ENCODE measurements around the gene RRP7A.
A peak's percentile ranks its signal among the peaks of the same experiment; 100 is the strongest.
"Not testable (repeated sequence)": the region's sequence is repeated elsewhere in the genome, so short reads cannot be mapped to it uniquely, and the experiment has no call there.

RRP7A gene

DNA sequence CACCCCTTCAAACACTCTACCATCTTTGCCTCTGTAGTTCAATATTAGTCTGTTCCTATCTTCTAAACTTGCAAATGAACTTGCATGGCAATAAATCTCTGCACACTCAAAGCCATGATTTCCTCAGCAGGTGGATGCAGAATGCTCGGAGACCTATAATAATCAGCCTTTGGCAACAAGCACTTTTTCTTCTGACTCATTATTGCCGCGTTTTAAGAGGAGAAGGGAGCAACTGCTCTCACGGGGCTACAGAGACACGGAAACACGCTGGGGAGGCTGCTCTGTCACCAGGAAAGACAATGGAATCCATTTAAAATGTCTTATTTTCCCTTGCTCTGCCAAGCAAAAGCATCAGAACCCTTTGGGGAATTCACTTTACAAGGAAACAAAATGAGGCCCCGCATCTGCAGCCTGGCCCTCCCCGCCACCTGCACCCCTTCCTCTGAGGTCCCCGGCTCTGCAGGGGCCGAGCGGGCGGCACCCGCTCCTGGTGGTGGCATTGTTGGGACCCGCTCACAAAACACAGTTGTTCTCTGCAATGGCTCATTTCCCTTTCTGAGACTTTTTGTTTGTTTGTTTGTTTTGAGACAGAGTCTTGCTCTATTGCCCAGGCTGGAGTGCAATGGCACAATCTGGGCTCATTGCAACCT is 15.6 kb upstream of the RRP7A start:
- FAIRE-seq, result not testable (repeated sequence)

DNA sequence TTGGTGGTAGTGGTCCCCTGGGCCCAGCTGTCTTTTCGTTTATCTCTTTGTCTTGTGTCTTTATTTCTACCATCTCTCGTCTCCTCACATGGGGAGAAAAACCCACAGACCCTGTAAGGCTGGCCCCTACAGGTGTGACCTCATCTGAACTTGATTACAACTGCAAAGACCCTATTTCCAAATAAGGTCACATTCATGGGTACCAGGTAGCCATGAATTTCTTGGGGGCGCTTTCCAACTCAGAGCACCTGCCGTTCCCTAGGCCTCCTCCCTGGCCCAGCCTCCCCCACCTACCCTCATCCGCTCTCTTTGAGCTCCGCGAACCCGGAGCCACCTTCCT is 14.0 kb upstream of the RRP7A start:
- FAIRE-seq, result no peak

DNA sequence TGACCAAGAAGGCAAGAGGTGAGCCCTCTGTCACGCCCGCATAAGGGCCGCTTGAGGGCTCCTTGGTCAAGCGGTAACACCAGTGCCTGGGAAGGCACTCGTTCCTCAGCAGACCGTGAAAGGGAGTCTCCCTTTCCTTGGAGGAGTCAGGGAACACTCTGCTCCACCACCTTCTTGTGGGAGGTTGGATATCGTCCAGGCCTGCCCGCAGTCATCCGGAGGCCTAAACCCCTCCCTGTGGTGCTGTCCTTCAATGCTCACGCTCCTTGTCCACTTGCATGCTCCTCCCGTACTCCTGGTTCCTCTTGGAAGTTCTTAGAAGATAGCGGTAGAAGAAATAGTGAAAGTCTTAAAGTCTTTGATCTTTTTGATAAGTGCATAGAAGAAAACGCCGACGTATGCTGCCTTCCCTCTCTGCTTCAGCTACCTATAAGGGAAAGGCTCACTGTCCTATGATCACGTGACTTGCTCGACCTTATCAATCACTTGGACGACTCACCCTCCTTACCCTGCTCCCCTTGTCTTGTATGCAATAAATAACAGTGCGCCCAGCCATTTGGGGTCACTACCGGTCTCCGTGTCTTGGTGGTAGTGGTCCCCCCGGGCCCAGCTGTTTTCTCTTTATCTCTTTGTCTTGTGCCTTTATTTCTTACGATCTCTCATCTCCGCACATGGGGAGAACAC is 11.9 kb upstream of the RRP7A start:
- not testable (repeated sequence) for FAIRE-seq

DNA sequence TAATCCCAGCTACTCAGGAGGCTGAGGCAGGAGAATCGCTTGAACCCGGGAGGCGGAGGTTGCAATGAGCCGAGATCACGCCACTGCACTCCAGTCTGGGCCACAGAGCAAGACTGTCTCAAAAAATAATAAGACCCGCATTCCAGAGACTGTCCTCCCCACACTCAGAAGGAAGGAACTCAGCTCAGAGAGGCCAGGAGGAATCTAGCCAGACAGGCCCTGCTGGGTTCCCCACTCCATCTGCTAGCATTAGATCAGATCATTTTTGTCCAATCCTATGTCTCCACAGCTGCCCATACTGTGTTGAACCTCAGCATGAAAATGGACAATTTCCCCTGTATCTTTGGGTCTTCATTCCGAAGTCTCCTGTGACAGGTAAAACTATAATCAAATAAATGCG is 9.8 kb upstream of the RRP7A start:
- FAIRE-seq, result not testable (repeated sequence)

DNA sequence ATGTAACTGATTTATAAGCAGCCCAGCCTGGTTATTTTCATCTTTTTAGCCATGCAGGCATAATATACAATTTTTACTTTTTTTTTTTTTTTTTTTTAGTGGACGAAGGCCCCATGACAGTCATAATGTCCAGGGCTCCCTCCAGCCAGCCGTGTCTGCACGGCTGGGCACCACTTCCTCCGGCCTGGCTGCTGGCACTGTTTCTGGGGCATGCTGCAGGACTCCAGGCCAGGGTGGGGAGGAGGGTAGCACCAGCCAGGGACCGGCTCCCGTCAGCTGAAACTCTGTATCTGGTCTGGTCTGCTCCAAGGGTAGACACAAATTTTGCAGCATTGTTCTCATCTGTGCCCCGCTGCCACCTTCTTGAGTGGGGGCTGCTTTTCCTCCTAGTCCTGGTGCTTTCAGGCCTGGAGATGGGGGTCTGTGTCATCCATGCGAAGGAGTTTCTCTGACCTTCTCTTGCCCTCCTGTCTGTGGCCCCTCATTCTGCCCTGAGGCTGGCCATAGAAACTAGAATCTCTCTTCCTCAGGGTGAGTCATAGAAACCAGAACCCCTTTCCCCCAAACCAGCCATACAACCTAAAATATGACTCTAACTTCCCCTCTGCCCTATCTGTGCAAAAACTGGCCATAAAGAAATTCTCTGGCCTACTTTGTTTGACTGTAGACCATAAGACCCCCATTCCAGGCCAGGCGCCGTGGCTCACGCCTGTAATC is 9.2 kb upstream of the RRP7A start:
- no peak for FAIRE-seq

DNA sequence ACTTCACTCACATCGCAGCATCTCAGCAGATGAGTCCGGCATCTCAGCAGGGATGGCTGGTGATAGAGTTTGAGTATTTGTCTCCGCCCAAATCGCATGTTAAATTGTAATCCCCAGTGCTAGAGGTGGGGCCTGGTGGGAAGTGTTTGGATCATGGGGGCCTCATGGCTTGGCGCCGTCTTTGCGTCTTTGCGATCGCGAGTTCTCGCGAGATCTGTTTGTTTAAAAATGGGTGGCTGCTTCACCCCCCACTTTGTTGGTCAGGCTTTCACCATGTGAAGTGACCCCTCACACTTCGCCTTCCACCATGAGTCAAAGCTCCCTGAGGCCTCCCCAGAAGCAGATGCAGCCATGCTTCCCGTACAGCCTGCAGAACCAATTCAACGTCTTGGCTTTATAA is 3.0 kb upstream of the RRP7A start:
- no peak for FAIRE-seq

DNA sequence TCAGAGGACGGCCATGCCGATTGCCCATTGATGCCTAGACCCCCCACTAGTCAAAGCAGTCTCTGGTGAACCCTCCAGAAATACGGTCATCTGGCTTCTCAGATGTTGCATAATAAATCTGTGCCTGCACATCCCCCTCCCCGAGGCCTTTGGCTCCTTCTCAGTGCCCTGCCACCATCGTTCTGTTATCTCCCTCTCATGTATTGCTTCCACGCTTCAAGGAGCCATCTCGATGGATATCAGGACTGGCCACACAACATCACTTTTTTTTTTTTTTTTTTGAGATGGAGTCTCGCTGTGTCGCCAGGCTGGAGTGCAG is 1.6 kb upstream of the RRP7A start:
- no peak for FAIRE-seq

DNA sequence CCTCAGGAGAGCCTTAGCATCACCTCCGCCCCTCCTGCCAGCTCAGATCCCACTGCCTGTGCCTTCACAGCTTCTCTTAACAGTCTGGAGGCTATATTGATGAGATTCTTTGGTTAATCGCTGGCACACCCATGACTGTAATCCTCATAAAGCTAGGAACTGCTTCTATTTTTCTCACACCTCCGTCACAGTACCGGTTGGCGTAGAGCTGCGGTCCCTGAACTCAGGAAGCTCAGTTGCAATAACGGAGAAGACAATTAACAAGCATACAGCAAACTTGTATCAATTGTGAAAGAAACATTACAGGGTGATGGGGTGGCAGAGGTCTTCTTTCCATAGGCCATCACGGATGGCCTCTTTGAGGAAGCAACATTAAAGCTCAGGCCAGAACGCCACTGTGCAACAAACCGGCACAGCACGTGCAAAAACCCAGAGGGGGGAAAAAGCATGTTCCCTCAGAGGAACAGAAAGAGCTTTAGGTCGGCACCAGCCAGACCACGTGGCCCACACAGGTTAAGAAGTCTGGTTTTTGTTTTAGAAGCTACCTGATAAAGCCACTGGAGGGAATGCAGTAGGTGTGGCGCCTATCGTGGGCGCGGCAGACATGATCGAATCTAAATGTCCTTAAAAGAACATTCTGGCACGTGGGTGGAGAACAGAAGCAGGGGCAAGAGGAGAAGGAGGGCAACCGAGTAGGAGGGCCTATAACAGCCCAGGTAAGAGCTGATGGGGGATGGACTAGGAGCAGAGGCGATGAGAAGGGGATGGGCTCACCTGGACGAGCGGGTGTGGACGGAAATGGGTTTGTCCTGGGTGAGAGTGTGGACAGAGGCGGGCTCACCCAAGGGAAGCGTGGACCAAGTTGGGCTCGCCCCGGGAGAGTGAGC is 715 bp downstream of the RRP7A start:
- FAIRE-seq, result not testable (repeated sequence)

DNA sequence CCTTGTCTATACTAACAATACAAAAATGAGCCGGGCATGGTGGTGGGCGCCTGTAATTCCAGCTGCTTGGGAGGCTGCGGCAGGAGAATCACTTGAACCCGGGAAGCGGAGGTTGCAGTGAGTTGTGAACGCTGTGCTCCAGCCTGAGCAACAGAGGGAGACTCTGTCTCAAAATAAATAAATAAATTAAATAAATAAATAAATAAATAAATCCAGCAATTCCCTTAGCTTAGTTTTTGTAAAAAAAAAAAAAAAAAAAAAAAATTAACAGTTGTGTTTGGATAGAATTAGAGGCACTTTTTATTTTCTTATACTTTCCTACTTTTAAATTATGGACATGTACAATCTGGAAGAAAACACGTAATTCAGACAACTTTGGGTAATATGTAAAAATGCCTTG is 2.5 kb downstream of the RRP7A start:
- peak; percentile 26 for FAIRE-seq

DNA sequence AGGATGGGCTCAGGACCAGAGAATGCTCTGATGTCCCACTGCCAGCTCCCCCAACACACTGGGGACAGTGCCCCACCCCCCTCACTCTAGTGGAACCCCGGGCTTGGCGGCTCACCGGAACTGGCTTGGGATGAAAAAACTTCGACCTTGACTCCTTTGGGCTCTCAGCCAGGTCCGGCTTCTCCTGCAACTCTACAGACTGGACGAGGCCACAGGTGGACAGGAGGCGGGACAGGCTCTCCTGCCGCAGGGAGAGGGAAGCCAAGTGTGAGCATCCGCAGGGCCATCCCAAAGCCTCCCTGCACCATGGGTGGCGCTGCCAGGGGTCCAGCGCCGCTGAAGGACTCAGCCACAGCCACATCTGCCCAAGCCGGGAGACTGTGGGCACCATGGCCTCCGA is 3.7 kb downstream of the RRP7A start:
- no peak for FAIRE-seq

DNA sequence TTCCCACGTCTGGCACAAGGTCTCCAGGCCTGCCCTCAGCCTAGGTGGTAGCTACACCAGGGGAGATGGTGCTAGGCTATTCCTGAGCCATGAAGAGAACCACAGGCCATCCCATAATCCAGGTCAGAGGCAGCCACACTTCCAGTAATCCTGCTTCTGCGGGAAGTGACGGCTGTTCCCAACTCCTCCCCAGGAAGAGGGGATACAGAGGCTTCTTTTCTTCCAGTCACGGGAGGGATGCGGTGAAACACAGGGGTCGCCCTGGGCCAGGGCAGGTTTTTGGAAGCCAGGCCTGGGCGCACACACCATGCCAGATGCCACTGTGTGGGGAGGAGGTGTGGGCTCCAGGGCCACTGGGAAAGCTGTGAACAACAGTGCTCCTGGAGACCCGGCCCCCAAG is 4.3 kb downstream of the RRP7A start:
- FAIRE-seq, result not testable (repeated sequence)

DNA sequence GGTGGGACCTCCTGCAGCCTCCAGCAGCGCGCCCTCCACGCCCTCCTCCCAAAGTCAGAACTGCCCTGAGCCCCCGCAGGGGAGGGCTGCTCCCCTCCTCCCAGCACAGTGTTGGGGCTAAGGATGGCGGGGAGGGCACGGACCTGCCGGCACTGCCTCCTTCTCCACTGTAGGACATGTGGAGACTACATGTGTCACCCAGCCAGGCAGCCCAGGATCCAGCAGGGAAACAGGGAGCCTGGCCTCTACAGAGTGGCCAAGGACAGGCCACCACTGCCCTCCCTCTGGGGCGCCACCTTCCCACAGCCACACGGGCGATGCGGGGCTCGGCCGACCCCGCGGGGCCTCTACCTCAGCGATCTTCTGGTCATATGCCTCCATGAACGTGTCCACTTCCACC is 5.3 kb downstream of the RRP7A start:
- not testable (repeated sequence) for FAIRE-seq

DNA sequence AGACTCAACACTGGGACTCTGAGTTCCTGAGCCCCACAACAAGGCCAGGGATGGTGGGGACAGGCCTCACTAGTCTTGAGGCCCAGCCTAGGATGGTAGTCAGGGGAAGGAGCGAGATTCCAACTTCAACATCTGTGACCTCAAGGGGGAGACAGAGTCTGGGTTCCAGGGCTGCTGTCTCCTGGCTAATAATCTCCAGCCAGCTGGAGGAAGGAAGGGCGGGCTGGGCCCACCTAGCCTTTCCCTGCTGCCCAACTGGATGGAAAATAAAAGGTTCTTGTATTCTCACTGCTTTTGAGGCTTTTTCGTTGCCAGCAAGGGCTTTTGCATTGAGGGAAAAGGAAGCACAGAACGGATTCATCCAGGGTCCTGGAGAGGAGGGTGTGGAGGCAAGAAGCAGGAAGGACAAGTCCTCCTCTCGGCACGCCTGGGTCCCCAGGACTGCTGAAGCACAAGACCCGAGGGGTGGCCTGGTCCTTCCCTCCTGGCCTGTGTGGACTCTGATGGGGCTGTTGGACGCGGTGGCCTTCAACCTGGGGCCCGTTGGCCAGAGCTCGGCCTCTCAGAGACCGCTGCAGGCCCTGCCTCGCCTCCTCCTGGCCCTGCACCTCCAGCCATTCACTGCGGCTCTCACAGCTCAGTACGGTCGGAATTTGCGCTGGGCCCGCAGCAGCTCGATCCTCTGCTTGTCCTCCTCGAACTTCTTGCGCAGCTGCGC is 7.2 kb downstream of the RRP7A start:
- not testable (repeated sequence) for FAIRE-seq

DNA sequence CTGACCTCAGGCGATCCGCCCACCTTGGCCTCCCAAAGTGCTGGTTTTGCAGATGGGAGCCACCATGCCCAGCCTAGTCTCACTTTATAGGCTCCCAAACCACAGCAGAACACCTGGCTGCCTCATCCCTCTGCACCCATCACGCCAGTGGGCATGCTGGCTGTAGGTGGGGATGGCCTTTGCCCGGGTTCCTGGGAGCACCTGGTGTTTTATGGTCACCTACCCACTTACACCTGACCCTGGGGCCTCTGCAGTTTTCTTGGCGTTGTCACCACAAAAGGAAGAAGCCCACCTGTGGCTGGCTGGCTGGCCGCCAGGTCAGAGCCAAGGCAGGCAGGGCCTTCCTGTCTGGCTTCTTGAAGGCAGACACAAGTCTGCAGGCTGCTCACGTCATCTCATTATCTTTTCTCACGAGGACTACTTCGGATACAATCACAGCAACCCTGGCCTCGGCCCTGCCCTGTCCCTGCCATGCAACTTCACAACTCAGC is 8.2 kb downstream of the RRP7A start:
- FAIRE-seq, result no peak

DNA sequence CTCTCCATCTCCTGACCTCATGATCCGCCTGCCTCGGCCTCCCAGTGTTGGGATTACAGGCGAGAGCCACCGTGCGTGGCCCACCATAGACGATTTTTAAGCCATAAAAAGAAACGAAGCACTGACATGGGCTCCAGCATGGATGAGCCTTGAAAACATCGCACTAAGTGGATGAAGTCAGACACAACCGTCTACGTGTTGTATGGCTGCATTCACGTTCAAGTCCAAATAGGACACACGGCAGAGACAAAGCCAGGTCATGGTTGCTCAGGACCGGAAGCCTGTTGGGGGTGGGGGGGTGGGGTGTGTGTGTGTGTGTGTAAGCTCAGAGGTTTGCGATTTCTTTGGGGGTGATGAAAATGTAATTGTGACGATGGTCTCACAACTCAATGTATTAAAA is 10.0 kb downstream of the RRP7A start:
- no peak for FAIRE-seq

DNA sequence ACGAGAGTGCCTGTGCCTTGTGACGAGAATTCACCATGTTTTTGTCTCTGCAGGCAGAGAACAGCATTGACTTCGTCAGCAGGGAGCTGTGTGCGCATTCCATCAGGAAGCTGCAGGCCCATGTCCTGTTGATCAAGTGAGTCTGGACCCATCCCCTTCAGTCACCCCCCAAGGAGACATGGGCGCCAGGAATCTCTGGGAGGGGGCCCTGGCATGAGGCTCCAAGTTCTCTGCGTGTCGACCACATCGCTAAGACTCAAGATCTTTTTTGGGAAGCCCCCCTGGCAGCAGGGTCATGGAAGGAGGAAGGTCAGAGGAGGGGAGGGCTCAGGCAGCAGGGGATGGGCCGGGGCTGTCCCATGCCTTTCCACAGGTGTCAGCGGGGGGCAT is 10.6 kb downstream of the RRP7A start:
- FAIRE-seq, result not testable (repeated sequence)

DNA sequence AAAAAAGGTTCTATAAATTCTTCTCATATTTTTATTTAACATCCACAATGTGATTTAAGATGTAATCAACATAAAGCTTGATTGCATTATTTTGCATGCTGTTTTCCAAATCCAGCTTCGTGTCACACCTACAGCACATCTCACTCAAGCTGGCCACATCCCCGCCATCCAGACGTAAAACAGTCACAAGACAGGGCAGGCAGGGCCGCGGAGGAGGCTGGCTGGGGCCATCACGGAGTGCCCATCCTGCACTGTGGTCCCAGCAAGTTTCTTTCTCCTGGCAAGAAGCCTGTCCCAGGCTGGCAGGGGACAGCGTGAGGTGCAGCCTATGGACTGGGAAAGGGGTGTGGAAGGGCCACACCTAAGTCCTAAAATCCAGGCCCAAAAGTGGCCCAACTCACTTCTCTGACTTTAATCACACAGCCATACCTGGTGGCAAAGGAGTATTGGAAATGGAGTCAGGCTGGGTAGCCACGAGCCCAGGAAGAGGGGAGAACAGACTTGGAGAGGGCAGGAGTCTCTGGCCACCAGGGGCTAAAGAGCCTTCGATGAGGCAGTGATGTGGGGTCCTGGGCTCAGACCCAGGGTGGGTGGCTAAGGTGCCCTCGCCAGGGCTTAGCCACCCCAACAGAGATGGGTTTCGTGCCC is 11.1 kb downstream of the RRP7A start:
- FAIRE-seq, result not testable (repeated sequence)

DNA sequence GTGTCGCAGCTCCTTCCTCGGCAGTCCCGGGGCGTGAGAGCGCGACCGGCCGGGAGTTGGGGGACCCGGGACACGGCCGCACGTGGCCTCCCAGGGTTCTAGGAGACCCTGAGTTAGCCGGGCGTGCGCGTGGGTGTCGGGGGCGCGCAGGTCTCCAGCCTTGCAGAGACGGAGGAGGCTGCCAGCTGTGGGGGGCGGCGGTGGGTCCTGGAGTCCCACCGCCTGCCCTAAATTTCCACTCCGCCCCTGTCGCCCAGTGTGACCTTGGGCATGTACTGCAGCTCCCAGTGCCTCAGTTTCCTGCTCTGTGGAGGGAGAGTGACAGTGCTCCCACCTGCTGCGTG is 18.8 kb downstream of the RRP7A start:
- FAIRE-seq, result no peak

DNA sequence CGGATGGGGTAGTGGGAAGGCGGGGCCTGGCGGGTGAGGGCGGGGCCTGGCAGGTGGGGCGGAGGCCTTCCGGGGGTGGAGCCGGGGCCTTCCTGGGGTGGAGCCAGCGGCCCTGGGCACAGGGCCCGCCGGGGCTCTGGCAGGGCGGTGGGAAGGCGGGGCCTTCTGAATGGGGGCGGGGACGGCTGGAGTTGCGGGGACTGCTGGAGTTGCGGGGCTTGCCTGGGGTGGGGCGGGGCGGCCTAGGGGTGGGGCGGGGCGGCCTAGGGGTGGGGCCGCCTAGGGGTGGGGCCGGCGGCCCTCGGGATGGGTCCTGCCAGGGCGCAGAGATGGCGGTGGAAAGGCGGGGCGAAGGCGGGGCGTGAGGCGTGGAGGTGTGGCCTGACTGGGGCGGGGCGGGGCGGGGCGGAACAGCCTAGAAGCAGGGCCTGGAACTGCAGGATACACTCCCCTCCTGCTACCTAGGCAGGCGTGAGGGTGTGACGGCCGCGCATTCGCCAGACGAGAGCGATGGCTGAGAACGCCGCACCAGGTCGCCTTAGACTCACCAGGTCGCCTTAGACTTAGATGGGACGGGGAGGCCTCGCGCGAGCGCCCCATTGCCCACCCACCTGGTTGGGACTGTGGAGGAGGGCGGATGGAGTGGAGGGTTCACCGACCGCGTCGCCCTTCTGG is 19.3 kb downstream of the RRP7A start:
- no peak for FAIRE-seq

DNA sequence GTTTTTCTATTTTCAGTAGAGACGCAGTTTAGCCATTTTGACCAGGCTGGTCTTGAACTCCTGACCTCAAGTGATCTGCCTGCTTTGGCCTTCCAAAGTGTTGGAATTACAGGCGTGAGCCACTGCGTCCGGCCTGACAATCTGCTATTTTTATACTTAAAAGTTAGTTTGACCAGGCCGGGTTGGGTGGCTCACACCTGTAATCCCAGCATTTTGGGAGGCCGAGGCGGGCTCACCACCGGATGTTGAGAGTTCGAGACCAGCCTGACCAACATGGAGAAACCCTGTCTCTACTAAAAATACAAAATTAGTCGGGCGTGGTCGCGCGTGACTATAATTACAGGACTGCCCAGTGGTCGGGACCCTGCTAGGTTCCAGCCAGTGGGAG is 19.8 kb downstream of the RRP7A start:
- not testable (repeated sequence) for FAIRE-seq

DNA sequence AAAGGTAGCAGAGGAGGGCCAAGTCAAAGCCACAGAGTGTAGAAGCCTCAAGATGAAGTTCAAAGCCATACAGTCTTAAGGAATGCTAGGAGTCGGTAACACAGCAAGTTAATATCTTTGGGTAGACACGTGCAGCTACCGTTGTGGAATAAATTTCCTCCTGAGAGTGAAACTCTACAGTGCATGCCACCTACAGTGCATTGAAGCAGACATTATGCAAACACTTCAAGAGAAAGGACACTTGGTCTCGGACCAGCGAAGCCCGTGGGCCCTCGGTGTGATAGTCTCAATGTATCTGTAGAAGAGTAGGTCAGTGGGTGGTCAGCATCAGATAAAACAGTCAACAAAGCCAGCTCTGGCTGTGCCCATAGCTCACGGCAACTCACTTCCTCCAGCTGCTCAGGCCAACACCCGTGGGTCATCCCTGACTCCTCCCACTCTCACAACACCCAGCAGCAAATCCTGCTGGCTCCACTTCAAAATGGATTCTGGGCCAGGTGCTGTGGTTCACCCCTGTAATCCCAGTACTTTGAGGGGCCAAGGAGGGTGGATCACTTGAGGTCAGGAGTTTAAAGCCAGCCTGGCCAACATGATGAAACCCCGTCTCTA is 24.0 kb downstream of the RRP7A start:
- not testable (repeated sequence) for FAIRE-seq
